ENCODE results near the gene TGM4.
"Not testable (repeated sequence)": the region's sequence is repeated elsewhere in the genome, so short reads cannot be mapped to it uniquely, and the experiment has no call there.

The TGM4 gene

DNA sequence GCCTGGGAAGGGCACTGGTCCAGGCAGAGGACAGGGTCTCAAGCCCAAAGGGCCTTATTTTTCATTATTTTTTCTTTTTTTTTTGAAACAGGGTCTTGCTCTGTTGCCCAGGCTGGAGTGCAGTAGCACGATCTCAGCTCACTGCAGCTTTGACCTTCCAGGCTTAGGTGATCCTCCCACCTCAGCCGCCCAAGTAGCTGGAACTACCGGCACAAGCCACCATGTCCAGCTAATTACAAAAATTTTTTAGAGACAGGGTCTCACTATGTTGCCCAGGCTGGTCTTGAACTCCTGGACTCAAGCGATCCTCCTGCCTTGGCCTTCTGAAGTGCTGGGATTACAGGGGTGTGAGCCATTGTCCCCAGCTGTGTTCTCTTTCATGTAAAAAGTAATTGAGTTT, 75.4 kb downstream of the TGM4 start:
- DNase-seq (ENCODE audit: insufficient read length, low spot score); FAIRE-seq: not testable (repeated sequence)

DNA sequence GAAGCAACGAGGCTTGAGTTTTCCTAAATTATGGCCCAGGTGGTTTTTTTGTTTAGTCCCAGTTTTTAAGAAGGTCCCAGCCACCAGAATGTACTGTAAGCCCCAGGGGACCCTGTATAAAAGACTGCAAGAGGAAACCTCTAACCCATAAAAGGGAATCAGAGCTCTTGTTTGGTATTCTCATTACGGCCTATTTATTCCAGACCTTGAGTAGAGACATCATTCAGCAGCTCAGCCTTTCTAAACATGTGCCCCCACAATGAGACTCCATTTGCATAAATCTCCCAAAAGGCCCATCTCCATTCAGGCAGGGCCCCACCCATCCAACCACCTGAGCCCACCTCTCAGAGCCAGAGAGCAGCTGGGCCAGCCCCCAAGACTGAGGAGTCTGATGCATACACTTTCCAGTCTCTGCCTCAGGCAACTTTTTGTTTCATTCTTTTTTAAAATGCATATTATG, 75.9 kb downstream of the TGM4 start:
- no peak for FAIRE-seq
- DNase-seq (ENCODE audit: insufficient read length, low spot score): no peak

GRCh38 chr3:44952689-44953088, 78.3 kb downstream of the TGM4 start:
- FAIRE-seq: no peak
- DNase-seq (ENCODE audit: insufficient read length, low spot score): no peak

DNA sequence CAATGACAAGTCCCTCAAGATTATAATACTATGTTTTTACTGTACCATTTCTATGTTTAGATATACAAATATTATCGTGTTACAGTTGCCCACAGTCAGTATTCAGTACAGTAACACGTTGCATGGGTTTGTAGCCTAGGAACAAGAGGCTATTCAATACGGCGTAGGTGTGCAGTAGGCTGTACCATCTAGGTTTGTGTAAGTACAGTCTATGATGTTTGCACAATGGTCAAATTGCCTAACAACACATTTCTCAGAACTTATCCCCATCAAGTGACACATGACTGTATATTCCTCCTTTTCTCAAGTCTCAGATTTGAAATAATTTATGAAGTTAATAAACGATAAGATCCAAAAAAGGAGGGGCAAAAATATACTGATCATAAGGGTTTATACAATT, 79.9 kb downstream of the TGM4 start:
- peak; percentile 23 for FAIRE-seq
- DNase-seq (ENCODE audit: insufficient read length, low spot score): no peak

DNA sequence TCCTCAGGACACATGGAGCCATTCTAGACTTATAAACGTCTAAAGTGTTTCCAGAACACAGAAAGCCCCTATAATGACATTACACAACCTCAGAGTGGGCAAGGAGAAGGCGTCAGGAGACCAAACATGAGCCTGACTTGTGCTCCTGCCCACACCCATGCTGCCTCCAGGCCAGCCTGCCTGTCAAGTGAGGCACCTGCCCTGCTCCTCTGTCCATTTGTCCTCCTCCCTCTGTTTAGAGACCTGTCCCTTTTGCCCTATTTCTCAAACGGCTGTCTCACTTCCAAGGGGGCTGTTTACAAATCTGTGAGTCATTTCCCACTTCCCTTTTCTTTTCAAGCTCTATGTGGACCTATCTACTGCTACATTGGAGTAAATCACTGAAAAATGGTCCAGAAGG, 80.6 kb downstream of the TGM4 start:
- no peak for DNase-seq (ENCODE audit: insufficient read length, low spot score)

DNA sequence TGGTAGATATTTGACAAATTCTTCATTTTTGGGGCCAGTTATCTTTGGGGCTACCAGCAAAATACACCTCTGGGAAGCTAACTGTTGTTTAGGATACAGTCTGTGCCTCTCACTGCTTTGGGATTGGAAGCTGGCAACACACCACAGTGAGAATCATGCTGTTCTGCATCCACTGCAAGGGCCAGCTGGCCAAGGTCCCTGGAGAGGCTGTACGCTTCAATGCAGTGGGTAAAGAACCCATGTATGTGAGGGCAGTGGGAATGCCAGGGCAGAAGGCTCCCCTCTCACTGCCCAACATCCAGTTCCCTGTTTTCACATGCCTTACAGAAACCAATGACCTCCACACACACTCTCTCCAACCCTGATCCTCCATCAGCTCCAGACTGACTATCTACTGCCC, 81.5 kb downstream of the TGM4 start:
- FAIRE-seq (no peak), DNase-seq (ENCODE audit: insufficient read length, low spot score) (no peak)

More for the DNA sequence above, 80.6 kb downstream of the TGM4 start:
- FAIRE-seq: no peak

GRCh38 chr3:44957986-44958385, 83.6 kb downstream of the TGM4 start:
- no peak for DNase-seq (ENCODE audit: insufficient read length, low spot score)
- FAIRE-seq: no peak

DNA sequence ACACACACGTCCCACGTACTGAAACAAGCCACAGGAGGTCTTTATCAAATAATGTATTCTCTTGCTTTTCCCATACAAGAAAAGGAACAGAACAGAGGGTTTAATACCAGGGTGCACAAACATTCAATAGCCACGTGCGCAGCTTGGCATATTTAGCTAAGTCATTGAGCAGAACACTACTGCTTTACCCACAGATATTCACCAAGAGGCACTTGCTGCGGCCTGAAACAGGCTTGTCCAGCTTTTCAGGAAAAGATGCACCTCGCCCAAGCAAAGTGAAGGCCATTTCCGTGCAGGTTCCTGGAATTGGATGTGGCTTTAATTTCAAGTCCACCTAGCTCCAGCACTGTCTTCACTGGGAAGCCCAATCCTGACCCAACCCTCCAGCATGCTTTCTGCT, 84.0 kb downstream of the TGM4 start:
- no peak for FAIRE-seq

GRCh38 chr3:44960387-44961026, 86.1 kb downstream of the TGM4 start:
- FAIRE-seq (no peak), DNase-seq (ENCODE audit: insufficient read length, low spot score) (no peak)

More for the DNA sequence above, 84.0 kb downstream of the TGM4 start:
- DNase-seq (ENCODE audit: insufficient read length, low spot score): no peak

DNA sequence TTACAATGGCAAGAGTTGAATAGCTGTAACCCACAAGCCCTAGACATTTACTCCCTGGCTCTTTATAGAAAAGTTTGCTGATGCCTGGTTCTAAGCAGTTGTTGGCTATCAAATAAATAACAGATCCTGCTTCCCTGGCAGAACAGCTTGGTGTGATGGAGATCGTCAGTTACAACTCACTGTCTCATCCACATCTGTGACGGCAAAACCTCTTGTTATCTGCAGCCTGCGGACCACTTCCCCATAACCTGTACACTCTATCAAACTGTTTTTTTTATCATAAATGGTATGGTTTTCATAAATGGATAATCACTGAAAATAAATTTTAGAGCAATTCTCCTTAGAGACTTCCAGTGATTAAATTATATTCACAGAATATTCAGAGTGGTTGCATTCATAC, 87.5 kb downstream of the TGM4 start:
- DNase-seq (ENCODE audit: insufficient read length, low spot score) (no peak), FAIRE-seq (no peak)

- DNase-seq (ENCODE audit: insufficient read length, low spot score) (no peak), FAIRE-seq (no peak)
Measured at GRCh38 chr3:44962621-44963393, 88.4 kb downstream of the TGM4 start.

DNA sequence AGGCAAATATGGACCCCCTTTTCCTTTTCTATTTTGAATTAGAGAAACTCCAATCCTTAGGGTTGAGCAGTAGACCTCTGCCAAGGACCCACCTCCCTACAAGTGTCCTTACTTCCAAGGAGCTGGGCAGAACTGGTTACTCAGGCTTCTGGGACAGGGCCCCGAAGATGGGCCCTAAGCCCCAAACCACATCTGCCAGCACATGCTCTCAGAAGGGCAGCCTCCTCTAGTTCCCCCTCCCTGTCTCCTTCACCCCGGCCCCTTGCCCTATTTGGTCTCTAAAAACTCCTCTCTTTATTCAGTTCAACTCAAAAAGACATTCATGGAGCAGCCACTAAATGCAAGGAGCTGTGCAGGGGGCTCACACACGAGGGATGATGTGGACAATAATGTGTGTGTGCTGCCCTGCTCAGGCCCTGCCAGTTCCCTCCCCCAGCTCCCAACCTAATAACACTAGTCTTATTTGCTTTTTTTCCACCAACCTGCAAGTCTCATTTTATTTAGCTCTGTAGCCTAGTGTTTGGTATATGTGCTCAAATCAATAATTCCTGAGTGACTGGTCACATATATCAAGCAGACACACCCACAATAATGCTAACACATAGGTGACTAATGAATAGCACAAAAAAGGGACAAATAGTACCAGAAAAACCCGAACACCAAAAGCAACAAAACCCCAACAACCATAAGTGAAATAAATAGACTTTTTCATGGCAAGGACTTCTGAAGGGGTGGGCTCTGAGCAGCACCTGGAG, 89.3 kb downstream of the TGM4 start:
- FAIRE-seq: no peak
- no peak for DNase-seq (ENCODE audit: insufficient read length, low spot score)
